ENCODE data around the gene MMP14. TPM values are rescaled to one million over a fixed set of nuclear protein-coding genes. Genes with fewer than 3 reads are reported as not detected.

MMP14 gene
- total RNA-seq, 1 donor, result 580 TPM

DNA sequence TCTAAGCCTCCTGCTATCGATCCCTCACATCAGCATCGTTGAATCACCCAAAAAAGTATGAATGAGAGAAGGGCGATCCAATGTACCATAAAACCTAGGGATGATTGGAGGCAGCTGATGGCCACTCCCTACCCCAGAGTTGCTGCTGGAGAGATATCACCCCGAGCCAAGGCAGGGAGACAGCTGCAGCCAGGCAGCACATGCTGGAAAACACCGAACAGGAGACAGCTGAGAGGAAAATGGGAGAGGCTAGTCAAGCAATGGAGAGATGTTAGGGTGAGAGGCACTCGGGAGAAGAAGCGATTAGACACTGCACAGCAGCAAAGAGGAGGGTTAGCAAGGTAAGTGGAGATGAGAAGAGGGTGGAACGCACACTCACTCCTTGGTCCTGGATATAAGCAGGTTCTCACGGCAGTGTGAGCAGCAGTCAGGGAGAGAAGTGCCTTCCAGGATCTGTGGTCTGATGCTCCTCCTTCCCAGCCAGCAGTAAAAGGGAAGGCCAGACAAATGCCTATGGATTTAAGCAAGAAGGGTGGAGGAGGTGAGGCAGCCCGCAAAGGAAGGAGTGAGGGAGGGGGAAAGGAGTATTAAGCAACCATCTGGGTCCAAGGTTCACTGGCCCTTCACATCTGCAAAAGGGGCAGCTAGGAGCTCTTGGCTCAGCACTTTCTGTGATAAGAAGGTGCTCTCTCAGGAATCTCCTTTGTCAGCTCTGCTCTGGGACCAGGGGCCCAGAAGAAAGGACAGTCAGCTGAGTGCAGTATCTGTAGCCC is 21.3 kb upstream of the MMP14 start, which contains the start of gene SLC7A7:
Gene SLC7A7, minus strand, starts transcription at position 495 of the 773 bp plus-strand sequence. CDS start 2,037 bp downstream, outside the sequence.
- Histone ChIP-seq H3K9me3 (ENCODE audit: low read depth, low read length) (no peaks in the 10 kb centered on the region), H3K4me2 (ENCODE audit: insufficient read depth, low read length) (no peak within 1 kb of the TSS), H3K4me1 (ENCODE audit: insufficient read depth, low read length) (peaks cover 19% of the 10 kb centered on the region), H3K27me3 (ENCODE audit: insufficient read depth, low read length) (peaks cover 10% of the 10 kb centered on the region), H3K27ac (ENCODE audit: low read depth, low read length) (no peak within 1 kb of the TSS), H3K36me3 (ENCODE audit: insufficient read depth, low read length) (no peaks in the 10 kb centered on the region), H3K4me3 (ENCODE audit: insufficient read depth, low read length) (no peak within 1 kb of the TSS), H3K79me2 (ENCODE audit: insufficient read depth, low read length) (no peaks in the 10 kb centered on the region), H2AFZ (ENCODE audit: low read length) (peak within 1 kb of the TSS; percentile 35), H4K20me1 (ENCODE audit: insufficient read depth, low read length) (no peaks in the 10 kb centered on the region)
- TF ChIP-seq, protein P1, sequence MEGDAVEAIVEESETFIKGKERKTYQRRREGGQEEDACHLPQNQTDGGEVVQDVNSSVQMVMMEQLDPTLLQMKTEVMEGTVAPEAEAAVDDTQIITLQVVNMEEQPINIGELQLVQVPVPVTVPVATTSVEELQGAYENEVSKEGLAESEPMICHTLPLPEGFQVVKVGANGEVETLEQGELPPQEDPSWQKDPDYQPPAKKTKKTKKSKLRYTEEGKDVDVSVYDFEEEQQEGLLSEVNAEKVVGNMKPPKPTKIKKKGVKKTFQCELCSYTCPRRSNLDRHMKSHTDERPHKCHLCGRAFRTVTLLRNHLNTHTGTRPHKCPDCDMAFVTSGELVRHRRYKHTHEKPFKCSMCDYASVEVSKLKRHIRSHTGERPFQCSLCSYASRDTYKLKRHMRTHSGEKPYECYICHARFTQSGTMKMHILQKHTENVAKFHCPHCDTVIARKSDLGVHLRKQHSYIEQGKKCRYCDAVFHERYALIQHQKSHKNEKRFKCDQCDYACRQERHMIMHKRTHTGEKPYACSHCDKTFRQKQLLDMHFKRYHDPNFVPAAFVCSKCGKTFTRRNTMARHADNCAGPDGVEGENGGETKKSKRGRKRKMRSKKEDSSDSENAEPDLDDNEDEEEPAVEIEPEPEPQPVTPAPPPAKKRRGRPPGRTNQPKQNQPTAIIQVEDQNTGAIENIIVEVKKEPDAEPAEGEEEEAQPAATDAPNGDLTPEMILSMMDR (IDR thresholded peaks at IDR 0.05; ENCODE audit: extremely low read depth, low read depth, low read length), result no peak
- DNase-seq (ENCODE audit: insufficient read length, low spot score, missing footprints), result no peak

DNA sequence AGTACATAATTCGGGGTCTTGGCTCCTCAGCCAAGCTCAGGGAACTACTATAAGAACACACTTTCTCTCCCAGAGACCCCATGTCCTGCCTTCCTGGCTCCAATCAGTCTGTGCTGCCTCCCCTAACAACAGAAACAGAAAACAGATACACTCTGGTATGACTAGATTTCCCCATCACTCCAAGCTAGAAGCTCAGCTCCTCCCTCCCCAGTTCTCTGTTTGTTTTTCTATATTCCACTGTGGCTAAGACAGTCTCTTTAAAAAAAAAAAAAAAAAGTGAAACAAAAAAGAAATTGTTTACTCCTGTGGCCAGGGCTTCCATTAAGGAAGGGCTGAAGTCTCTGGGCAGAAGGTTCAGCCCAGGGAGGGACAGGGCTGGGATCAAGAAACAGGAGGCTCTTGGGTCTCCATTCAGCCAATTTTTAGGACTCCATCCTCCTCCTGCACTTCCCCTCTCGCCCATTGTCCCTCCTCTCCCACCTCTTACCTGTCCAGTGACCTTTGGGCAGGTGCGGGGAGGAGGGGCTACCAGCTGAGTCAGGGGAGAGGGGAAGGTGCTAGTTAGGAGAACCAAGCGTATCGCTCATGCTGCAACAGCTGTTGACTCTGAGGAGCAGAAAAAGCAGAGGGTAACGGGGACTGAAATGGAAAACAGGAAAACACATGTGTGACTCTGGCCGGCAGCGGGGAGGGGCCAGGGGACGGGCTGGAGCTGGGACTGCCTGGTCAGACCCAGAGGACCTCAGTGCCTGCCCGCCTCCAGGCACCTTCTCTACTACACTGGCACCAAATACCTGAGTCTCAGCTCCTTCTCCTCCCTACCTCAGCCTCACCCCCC is 17.0 kb upstream of the MMP14 start:
- Histone ChIP-seq H3K27me3 (ENCODE audit: insufficient read depth, low read length) (peaks cover 10% of the 10 kb centered on the region), H4K20me1 (ENCODE audit: insufficient read depth, low read length) (no peaks in the 10 kb centered on the region), H3K4me1 (ENCODE audit: insufficient read depth, low read length) (peaks cover 30% of the 10 kb centered on the region), H3K27ac (ENCODE audit: low read depth, low read length) (peak overlapping the region; percentile 73), H3K36me3 (ENCODE audit: insufficient read depth, low read length) (no peaks in the 10 kb centered on the region), H2AFZ (ENCODE audit: low read length) (peak overlapping the region; percentile 77), H3K79me2 (ENCODE audit: insufficient read depth, low read length) (no peaks in the 10 kb centered on the region), H3K4me2 (ENCODE audit: insufficient read depth, low read length) (peak overlapping the region; percentile 57), H3K9me3 (ENCODE audit: low read depth, low read length) (no peaks in the 10 kb centered on the region), H3K4me3 (ENCODE audit: insufficient read depth, low read length) (peak overlapping the region; percentile 47)
- TF ChIP-seq, protein P1 (IDR thresholded peaks at IDR 0.05; ENCODE audit: extremely low read depth, low read depth, low read length), result no peak
- peak; percentile 91 for DNase-seq (ENCODE audit: insufficient read length, low spot score, missing footprints)

DNA sequence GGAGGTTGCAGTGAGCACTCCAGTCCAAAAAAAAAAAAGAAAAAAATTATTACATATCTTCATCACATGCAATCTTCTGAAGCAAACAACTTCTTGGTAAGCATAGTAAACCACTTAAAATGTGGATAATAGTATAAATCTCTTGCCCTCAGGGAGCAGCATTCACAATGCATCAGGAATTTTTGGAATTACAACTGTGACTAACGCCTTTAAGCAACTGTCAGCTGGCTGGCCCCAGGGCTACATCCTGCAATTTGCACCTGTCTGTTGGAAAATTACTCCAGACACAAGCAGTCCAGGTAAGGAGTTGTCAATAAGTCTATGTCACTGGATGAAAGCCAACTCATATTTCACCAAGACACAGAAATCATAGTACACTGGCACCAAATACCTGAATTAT is 15.7 kb upstream of the MMP14 start:
- Histone ChIP-seq H2AFZ (ENCODE audit: low read length) (no peak overlapping the region), H3K4me1 (ENCODE audit: insufficient read depth, low read length) (peaks cover 38% of the 10 kb centered on the region), H3K36me3 (ENCODE audit: insufficient read depth, low read length) (no peaks in the 10 kb centered on the region), H3K4me2 (ENCODE audit: insufficient read depth, low read length) (no peak overlapping the region), H3K9me3 (ENCODE audit: low read depth, low read length) (no peaks in the 10 kb centered on the region), H3K79me2 (ENCODE audit: insufficient read depth, low read length) (no peaks in the 10 kb centered on the region), H3K4me3 (ENCODE audit: insufficient read depth, low read length) (no peak overlapping the region), H4K20me1 (ENCODE audit: insufficient read depth, low read length) (no peaks in the 10 kb centered on the region), H3K27ac (ENCODE audit: low read depth, low read length) (no peak overlapping the region), H3K27me3 (ENCODE audit: insufficient read depth, low read length) (no peaks in the 10 kb centered on the region)
- DNase-seq (ENCODE audit: insufficient read length, low spot score, missing footprints), result peak; percentile 69
- TF ChIP-seq, protein P1 (IDR thresholded peaks at IDR 0.05; ENCODE audit: extremely low read depth, low read depth, low read length), result no peak

All from osteoblast (primary cell).